Stimulated activated CD8-positive, alpha-beta memory T cell treated with anti-CD3 and anti-CD28 coated beads, Interleukin-15, amount 100 ng/mL, for 48 hours (primary cell): ENCODE data around the gene YY1.
A peak's percentile ranks its signal among the peaks of the same experiment; 100 is the strongest.
"Not testable (repeated sequence)": the region's sequence is repeated elsewhere in the genome, so short reads cannot be mapped to it uniquely, and the experiment has no call there.

Source experiments
- DNase-seq, 2 donors: peaks; one replicate each; pipeline ENCODE4 v3.0.0-alpha.2; 2020; ENCODE audit warnings: low read depth in 2 of 2

The YY1 gene

DNA sequence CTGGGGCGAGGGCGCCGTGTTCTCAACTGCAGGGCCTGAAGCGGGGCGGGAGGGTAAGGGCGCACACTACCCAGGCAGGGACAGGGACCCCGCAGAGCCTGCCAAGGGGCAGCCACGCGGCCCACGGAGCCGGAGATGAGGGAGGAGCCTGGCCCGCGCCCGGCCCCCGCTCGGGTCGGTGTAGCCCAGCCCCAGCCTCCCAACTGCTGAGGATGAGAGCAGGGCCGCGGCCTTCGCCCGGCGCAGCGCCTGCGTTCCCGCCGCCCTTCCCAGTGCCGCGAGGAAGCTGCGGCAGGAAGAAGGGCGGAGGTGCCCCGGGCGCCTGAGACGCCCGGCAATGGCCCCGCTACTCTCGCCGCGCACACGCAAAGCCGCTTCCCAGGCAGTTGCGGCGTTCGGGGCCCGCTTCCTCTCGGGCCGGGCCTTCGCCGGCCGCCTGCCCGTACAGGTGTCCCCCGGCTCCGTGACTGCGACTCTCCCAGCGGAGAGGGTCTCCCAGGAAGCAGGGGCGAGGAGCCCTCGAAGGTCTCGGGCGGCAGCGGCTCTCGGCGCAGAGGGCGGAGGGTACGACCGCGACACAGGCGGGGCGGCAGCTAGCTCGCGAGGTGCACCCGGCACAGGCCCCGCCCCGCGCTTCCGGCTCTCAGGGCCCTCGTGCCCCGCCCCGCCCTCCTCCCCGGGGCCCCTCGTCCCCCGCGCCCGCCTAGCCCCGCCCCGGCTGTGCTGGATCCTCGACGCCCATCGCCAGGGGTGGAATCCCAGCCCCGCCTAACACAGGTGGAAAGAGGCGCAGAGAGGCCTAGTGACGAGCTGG, 24.8 kb upstream of the YY1 start:
- DNase-seq, result peak; percentile 91 to 92

DNA sequence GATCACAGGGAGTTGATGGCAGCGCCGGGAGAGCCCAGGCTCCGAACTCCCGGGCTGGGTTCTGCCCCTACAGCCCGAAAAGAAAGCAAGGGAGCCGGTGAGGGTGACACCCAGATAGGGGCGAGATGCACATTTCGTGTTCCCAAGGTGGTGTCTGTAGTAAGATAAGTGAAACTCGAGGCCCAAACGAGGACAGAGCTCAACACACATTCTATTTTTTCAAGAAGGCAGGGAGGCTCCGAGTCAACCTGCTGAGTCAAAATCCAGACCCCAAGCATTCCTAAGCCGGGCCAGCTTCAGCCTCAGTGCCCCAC, 24.2 kb upstream of the YY1 start:
- DNase-seq, result no peak

DNA sequence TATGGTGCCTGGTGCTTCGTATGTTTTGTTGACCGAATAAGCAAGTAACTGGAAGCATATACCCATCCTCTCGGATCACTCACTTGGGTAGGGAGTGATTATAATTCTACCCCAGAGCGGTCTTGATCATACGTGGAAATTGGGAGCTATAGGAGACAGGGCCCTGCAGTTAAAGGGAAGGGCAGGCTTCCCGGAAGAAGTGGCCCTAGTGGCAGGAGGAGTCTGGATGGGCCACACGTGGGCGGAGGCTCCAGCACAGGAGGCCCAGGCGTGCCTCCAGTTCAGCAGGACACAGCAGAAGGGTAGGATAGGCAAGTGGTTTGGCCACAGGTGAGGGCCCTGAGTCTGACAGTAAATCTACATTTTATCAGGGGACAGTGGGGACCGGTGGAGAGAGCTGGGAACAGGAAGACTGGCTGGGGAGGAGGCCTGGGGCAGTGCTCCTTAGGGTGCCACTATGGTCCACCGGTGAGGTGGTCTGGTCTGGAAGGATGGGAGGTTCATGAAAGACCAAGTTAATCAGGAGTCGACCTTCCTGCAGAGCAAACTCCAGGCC, 23.5 kb upstream of the YY1 start:
- no peak for DNase-seq

DNA sequence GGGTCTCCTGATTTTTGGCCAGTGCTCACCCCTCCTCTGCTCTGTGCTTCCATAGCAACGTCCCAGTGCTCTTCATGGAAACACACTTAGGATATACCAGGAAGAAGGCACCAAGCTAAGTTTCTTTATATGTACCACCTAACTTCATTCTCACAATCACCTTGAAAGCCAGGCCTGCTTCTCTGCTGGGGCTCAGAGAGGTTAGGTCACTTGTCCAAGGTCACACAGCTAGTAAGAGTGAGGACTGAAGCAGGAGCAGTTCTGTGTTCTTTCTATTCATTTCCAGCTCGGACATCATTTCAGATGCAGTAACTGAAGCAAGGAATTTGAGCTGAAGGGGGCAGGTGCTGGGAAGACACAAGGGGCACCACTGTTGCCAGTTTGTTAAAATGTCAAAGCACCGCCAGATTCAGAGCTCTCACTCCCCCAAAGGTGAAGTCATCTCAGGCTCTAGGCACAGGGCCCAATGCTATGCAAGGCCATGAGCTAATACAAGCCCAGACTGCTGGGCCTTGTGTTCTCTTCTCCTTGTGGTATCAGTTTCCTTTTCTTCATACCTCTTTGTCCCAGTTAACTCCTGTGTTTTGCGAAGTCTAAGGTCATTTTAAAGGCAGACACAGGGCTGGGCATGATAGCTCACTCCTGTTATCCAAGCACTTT, 19.7 kb upstream of the YY1 start:
- DNase-seq, result no peak

DNA sequence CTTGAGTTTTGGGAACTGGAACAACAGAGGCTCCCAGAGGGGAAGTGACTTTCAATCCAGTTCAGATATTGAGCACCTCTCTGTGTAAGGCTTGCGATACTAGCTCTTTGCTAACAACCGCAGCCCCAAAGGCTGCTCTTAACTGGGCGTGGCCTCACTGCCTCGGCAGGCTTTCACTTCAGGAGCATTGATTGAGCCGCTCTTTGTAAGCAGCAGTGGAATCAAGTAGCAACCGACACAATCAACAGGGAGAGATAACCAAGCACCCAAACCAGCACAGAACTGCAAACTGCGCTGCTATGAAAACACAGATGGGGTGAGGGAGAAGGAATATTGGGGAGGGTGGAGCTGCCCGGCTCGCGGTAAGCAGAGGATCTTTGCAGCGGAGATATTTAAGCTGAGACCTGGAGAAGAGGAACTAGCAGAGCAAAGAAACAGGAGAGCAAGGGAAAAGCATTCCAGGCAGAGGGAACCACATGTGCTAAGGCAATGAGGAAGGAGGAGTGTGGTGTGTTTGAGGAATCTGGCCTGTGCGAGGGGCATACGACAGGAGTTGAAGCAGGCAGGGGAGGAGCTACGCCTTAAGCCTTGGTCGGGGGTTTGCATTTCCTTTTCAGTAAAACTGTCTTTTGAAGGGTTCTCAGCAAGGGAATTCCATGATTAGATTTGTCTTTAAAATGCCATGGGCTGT, 17.3 kb upstream of the YY1 start:
- DNase-seq, result peak; percentile 42 to 51

DNA sequence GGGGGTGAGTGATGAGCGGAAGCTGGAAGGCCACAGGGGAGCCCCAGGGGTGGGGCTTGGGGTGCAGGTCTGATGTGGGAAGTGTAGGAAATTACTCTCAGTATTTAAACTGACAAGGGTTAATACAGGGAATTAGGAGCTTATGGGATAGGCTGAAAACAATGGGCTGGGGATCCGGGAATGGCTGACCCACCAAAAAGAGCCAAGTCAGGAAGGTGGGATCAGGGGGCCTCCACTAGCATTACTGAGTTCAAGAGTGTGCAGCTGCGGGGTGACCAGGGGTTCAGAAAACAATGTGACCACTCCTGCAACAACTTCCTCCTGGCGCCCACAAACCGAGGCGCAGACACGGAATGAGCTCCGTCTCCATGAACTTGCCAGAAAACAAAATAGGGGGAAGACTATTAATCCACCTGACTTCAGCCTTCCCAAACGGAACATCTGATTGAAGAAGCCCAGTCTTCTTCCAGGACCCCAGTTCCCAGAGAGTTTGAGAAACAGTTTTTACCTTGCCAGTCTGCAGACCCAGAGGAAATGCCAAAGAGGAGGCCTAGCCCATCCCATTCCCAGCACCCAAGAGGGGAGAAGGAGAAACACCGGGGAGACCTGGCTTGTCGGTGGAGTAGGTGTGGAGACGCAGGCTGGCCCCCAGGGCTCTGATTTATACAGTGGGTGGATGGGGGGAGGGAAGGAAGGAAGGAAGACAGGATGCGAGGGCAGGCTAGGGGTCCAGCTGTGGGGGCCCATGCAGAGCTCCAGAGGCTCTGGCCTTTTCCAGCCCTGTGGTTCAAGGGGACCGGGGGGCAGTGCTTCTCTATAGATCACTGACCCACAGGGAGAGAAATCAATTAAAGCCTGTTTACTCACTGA, 16.5 kb upstream of the YY1 start:
- DNase-seq, result no peak

DNA sequence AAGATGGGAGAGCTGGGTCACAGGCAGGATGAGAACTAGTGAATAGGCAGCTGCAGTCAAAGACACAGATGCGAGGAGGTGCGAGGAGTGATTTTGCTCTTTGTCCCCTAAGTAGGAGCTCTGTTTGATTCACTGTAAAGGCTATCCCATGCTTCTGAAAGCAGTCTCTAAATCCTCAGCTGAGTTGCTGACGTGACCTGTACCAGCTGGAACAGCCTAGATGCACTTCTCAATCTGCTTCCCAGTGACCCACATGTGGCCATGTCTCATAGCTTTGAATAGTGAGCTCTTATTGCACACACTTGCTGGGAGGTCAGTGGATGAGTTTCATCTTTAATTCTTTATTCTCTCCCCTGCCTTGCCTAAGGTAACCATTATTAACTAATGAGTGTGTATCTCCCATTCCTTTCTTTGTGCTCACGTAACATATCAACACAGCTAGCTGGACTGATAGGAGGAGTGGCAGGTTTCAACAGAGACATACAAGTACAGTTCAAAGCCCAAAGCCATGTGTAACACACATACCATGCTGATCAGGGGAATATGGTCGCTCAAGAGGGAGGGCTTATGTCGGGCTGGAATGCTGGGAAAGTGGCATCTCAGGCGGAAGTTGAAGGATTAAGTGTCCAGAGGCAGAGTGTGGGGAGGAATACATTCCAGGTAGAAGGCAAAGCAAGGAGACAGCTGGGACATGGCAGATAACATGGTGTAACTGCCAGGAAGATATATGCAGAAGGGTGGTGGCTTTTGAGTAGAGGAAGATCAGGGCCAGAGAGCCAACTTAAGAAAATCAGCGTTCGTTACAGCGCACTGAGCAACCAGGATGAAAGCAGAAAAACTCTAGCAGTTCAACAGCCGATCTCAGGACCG, 15.4 kb upstream of the YY1 start:
- no peak for DNase-seq

DNA sequence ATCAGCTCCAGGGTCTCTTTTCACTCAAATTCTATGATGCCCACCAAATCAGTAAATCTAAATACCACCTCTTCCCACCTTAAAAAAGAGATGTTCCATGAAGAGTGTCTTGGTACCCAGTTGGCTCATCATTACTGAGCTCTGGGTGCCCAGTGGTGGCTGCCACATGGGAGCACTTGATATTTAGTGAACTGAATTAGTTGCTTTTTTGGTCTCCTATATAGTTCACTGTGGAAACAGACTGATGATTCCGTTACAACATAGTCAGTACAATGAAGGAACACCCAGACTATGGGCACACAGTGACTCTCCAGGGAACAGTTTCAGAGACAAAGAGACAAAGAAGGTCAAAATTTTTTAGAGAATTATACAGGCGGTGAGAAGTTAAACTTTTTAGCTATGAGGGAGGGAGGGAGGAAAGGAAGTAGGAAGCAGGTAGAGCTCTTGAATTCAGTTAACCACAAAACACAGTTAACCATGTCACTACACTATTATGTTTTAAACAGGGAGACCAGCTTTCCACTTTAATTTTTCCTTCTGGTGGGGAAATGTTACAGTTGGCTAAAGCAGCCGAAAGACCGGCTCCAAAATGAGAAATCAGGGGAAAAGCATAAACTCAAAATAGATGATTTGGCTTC, 14.6 kb upstream of the YY1 start:
- no peak for DNase-seq

DNA sequence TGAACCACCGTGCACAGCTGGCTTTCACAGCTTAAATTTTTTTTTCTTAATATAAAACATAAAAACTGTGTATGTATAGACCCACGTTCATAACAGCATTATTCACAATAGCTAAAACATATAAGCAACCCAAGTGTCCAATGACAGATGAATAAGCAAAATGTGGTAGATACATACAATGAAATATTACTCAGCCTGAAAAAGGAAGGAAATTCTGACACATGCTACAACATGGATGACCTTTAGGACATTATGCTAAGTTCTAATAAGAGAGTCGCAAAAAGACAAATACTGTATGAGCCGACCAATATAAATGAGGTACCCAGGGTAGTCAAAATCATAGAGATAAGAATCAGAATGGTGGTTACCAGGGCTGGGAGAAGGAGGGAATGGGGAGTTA, 13.8 kb upstream of the YY1 start:
- DNase-seq, result no peak

DNA sequence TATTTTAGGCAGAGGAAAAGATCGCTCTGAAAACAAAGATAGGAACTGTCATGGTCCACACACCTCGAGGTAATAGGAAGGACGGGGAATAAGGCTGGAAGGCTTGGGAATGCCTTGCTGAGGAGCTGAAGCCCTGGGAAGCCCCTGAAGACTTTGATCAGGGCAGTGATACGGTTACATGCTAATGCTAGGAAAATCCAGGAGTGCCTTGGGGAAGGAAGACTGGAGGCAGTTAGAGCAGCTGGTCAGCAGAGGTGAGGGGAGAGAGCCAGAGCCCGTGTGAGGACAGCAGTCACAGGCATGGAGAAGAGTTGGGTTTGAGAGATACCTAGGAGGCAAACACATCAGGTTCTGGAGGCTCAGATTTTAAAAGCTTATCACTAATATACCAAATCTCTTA, 8.6 kb upstream of the YY1 start:
- no peak for DNase-seq

DNA sequence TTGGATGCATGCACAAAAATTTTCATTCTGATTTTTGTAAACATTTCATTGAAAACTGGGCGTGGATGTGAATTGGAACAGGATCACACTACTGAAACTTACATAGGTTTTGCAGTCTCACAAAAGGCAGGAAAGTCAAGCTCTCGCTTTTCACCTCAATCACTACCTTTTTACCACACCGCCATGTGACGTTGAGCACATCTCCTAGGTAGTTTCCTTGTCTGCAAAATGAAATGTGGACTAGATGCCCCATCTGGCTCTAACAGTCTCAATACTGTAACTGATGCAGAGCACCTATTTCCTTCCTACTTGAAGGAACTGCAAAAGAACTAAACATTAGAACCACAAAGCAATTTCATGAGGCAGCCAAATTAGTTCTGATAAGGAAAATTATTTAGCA, 4.4 kb upstream of the YY1 start:
- no peak for DNase-seq

DNA sequence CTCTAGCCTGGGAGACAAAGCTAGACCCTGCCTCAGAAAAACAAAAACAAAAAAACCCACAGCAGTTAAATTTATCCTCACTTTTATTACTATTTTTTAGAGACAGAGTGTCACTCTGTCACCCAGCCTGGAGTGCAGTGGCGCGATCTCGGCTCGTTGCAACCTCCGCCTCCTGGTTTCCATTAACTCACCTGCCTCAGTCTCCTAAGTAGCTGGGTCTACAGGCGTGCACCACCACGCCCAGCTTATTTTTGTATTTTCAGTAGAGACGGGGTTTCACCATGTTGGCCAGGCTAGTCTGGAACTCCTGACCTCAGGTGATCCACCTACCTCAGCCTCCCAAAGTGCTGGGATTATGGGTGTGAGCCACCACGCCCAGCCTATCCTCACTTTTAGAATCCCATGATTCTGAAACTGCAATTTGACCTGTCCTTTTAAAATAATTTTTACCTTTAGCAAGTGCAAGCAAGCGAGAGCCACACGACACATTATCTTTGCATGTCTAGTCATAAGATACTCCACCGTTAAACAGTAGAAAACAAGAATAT, 2.6 kb upstream of the YY1 start:
- DNase-seq, result not testable (repeated sequence)

DNA sequence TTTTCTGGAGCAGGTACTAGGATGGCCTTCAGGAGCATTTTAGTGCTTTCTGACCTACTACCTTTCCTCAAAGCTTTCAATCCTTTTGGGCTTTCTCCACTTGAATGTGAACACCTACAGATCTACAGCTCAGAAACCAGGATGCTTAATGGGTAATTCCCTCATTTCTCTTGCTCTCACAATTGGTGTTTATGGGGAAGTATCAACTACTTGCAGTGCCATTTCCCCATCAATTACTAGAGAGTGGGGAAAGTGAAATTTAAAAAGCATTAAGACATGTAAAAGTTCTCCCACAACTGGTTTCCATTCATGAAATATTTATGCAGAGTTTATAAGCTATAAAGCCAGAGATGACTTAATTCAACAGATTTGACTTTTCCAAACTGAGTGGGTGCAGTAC, 2.1 kb upstream of the YY1 start:
- no peak for DNase-seq

DNA sequence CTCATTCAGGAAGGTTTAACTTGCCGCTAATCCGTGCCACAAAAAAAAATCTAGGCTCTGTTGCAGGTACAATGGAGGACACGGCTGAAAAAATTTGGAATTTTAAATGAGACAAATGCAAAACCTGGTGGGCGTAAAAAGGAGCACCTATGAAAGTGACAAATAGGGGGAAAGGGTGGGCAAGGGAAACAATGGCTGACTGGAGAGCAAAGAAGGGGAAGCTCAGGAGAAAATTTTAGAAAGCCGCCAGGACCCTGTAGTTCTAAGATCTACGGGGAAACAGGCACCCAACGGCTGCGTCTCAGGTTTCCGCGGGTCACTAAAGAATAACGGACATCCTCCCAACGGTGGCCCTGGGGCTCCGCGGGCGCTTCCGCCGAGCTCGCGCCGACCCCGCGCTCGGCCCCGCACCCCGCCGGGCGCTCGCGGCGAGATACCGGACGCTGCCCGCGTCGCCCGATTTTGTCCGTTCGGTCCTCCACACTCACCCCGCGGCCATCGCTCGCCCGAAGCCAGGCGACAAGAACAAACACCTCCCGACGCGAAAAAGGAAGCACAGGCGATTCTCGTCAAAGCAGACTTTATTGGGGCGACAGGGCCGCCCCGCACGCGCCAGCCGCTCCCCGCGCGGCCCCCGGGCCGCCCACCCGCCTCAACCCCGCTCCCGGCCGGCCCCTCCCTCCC, 1.1 kb upstream of the YY1 start:
- peak; percentile 34 to 43 for DNase-seq

DNA sequence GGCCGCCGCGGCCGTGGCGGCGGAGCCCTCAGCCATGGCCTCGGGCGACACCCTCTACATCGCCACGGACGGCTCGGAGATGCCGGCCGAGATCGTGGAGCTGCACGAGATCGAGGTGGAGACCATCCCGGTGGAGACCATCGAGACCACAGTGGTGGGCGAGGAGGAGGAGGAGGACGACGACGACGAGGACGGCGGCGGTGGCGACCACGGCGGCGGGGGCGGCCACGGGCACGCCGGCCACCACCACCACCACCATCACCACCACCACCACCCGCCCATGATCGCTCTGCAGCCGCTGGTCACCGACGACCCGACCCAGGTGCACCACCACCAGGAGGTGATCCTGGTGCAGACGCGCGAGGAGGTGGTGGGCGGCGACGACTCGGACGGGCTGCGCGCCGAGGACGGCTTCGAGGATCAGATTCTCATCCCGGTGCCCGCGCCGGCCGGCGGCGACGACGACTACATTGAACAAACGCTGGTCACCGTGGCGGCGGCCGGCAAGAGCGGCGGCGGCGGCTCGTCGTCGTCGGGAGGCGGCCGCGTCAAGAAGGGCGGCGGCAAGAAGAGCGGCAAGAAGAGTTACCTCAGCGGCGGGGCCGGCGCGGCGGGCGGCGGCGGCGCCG, 381 bp downstream of the YY1 start:
- DNase-seq, result peak in 1 of 2 donors; percentile 17

DNA sequence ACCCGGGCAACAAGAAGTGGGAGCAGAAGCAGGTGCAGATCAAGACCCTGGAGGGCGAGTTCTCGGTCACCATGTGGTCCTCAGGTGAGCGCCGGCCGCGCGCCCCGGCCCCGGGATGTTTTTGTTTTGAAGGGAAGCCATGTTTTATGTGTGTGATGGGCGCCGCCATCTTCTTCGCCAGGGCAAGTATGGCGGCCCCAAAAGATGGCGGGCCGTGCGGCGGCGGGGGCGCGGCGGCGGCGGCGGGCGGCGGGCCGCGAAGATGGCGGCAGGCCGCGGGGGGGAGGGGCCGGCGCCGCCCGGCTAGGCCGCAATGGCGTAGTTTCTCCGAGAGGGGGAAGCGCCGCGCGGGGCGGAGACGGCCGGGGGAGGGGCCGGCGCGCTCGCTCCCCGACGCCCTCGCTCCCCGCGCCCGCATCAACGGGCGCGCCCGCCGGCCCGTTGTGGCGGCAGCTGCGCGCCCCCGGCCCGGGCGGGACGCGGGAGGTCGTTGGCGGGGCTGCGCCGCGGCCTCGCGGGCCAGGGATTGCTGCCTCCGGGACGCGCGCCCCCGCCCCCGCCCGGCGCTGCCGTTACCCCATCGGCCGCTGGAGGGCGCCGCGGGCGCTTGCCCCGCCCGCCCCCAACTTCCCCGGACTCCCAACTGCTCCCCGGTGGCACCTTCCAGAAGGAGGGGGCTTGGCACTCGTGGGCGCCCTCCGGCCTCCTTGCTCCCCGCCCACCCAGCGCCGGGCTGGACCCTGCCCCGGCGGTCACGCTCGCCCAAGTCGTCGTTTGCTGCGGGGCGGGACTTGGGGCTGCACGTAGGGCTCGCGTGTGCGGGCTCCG, 1.1 kb downstream of the YY1 start:
- DNase-seq, result peak; percentile 80 to 83

DNA sequence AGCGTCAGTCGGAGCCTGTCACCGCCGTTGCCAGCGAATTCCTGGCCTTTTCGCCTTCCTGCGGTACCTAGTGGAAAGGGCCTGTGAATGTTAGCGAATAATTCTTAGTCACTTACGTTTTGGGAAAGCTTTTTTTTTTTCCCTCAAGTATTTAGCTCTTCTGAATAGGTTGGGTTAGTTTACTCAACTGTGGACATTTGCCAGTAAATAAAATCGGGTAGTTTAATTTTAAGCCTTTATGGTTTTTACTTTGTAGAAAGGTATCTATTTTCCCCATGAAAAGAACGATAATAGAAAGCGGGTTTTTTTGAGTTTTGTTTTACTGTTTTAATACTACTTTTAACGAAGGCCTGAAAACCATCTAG, 1.7 kb downstream of the YY1 start:
- DNase-seq, result no peak

DNA sequence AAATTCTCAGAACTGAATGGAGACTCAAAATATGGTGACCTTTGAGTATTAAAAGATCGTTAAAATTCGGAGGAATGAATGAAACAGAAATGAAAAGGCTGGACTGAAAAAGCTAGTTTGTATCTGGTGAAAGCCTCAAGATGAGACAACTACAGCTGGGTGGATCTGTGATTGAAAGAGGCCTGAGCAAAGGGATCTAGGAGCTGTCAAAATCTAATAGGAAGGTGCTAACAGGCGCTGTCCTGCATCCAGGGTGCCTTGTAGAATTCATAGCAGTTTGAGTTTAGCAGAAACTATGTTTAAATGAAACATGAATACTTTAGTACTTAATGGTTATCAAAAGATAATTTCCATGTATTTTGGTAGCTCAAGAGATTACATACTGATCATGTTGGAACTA, 2.3 kb downstream of the YY1 start:
- no peak for DNase-seq
